ENCODE results near the gene ETV5. TPM values are rescaled to one million over a fixed set of nuclear protein-coding genes. Genes with fewer than 3 reads are reported as not detected.

The ETV5 gene
- total and polyA plus RNA-seq, 4 donors, result 3.3 to 14.9 (median 5.5) TPM

DNA sequence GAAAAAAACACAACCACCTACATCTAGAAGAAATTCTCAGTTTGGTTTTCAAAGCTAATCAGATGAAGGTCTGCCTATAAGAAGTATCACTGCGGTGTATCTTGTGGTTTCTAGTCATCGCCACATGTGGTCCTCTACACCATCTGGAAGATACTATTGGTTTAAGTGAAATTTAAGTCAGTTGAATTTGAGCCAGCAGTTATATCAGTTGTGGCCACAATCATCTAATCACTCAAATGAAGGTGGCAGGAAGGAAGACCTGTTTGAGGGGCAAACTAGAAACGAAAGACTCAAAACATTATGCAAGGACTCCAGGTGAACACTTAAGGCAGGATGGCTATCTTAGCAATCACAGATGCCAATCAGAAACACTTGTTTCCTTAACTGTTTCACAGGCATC lies 48.7 kb downstream of the ETV5 start:
- no peak for DNase-seq (ENCODE audit: low spot score)
- Histone ChIP-seq H3K4me3 (ENCODE audit: low read depth in 1 of 3, low read length in 3 of 3) (no peak overlapping the region), H3K27ac (ENCODE audit: low read depth in 1 of 2, low read length in 2 of 2) (no peak overlapping the region), H3K27me3 (ENCODE audit: control insufficient read depth in 4 of 4, insufficient read depth in 4 of 4, low read length in 3 of 4) (no peaks in the 10 kb centered on the region), H3K9me3 (ENCODE audit: control insufficient read depth in 4 of 4, low read length in 3 of 4) (no peaks in the 10 kb centered on the region), H3K36me3 (ENCODE audit: control insufficient read depth in 4 of 4, insufficient read depth in 3 of 4, low read depth in 1 of 4, low read length in 3 of 4) (peaks cover 0 to 8% (median 4%) of the 10 kb centered on the region in 4 donors), H3K4me1 (ENCODE audit: control insufficient read depth in 4 of 4, insufficient read depth in 4 of 4, low read length in 3 of 4) (no peaks in the 10 kb centered on the region), H3K9ac (ENCODE audit: low read depth in 1 of 2, low read length in 2 of 2) (no peak overlapping the region)
- 84% methylated on average over 3 of the region's 3 CpGs for WGBS
- TF ChIP-seq, protein P1, sequence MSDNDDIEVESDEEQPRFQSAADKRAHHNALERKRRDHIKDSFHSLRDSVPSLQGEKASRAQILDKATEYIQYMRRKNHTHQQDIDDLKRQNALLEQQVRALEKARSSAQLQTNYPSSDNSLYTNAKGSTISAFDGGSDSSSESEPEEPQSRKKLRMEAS (IDR thresholded peaks at IDR 0.05), result no peak
- no peak for TF ChIP-seq CTCF (IDR thresholded peaks at IDR 0.05; ENCODE audit: low read depth, low read length, missing input control)
- TF ChIP-seq RXRA (IDR thresholded peaks at IDR 0.05), result no peak
- TF ChIP-seq HNF4G (IDR thresholded peaks at IDR 0.05), result no peak
- no peak for TF ChIP-seq YY1 (IDR thresholded peaks at IDR 0.05)
- TF ChIP-seq, protein P2, sequence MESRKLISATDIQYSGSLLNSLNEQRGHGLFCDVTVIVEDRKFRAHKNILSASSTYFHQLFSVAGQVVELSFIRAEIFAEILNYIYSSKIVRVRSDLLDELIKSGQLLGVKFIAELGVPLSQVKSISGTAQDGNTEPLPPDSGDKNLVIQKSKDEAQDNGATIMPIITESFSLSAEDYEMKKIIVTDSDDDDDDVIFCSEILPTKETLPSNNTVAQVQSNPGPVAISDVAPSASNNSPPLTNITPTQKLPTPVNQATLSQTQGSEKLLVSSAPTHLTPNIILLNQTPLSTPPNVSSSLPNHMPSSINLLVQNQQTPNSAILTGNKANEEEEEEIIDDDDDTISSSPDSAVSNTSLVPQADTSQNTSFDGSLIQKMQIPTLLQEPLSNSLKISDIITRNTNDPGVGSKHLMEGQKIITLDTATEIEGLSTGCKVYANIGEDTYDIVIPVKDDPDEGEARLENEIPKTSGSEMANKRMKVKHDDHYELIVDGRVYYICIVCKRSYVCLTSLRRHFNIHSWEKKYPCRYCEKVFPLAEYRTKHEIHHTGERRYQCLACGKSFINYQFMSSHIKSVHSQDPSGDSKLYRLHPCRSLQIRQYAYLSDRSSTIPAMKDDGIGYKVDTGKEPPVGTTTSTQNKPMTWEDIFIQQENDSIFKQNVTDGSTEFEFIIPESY (IDR thresholded peaks at IDR 0.05), result no peak
- TF ChIP-seq SP1 (IDR thresholded peaks at IDR 0.05), result no peak
- no peak for TF ChIP-seq NR2F2 (IDR thresholded peaks at IDR 0.05)
- TF ChIP-seq, protein P3, sequence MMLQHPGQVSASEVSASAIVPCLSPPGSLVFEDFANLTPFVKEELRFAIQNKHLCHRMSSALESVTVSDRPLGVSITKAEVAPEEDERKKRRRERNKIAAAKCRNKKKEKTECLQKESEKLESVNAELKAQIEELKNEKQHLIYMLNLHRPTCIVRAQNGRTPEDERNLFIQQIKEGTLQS (IDR thresholded peaks at IDR 0.05), result no peak
- TF ChIP-seq HNF4A (conservative IDR thresholded peaks at IDR 0.05), result no peak
- no peak for TF ChIP-seq GABPA (IDR thresholded peaks at IDR 0.05 in 1 of 2, conservative IDR thresholded peaks at IDR 0.05 in 1 of 2)
- no peak for TF ChIP-seq TAF1 (conservative IDR thresholded peaks at IDR 0.05)
- TF ChIP-seq, protein P4, sequence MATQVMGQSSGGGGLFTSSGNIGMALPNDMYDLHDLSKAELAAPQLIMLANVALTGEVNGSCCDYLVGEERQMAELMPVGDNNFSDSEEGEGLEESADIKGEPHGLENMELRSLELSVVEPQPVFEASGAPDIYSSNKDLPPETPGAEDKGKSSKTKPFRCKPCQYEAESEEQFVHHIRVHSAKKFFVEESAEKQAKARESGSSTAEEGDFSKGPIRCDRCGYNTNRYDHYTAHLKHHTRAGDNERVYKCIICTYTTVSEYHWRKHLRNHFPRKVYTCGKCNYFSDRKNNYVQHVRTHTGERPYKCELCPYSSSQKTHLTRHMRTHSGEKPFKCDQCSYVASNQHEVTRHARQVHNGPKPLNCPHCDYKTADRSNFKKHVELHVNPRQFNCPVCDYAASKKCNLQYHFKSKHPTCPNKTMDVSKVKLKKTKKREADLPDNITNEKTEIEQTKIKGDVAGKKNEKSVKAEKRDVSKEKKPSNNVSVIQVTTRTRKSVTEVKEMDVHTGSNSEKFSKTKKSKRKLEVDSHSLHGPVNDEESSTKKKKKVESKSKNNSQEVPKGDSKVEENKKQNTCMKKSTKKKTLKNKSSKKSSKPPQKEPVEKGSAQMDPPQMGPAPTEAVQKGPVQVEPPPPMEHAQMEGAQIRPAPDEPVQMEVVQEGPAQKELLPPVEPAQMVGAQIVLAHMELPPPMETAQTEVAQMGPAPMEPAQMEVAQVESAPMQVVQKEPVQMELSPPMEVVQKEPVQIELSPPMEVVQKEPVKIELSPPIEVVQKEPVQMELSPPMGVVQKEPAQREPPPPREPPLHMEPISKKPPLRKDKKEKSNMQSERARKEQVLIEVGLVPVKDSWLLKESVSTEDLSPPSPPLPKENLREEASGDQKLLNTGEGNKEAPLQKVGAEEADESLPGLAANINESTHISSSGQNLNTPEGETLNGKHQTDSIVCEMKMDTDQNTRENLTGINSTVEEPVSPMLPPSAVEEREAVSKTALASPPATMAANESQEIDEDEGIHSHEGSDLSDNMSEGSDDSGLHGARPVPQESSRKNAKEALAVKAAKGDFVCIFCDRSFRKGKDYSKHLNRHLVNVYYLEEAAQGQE (IDR thresholded peaks at IDR 0.05), result no peak
- TF ChIP-seq EGR1 (IDR thresholded peaks at IDR 0.05; ENCODE audit: low read depth in 2 of 2), result no peak
- no peak for TF ChIP-seq JUND (IDR thresholded peaks at IDR 0.05)

- 94% methylated on average over 6 of the region's 6 CpGs for WGBS
- TF ChIP-seq HNF4A (conservative IDR thresholded peaks at IDR 0.05) (no peak), FOXA1 (IDR thresholded peaks at IDR 0.05) (no peak), JUND (IDR thresholded peaks at IDR 0.05) (no peak), HNF4G (IDR thresholded peaks at IDR 0.05) (no peak), SP1 (IDR thresholded peaks at IDR 0.05) (no peak), NR2F2 (IDR thresholded peaks at IDR 0.05) (no peak)
- TF ChIP-seq, protein P1 (IDR thresholded peaks at IDR 0.05), result no peak
- TF ChIP-seq, protein P3 (IDR thresholded peaks at IDR 0.05), result no peak
- TF ChIP-seq, protein P4 (IDR thresholded peaks at IDR 0.05), result no peak
- TF ChIP-seq, protein P2 (IDR thresholded peaks at IDR 0.05), result no peak
Observed at GRCh38 chr3:186059192-186059591, 49.7 kb downstream of the ETV5 start.

More at GRCh38 chr3:186059192-186059591, 49.7 kb downstream of the ETV5 start:
- Histone ChIP-seq H3K4me1 (ENCODE audit: control insufficient read depth in 4 of 4, insufficient read depth in 4 of 4, low read length in 3 of 4) (no peaks in the 10 kb centered on the region), H3K4me3 (ENCODE audit: low read depth in 1 of 3, low read length in 3 of 3) (no peak overlapping the region), H3K9me3 (ENCODE audit: control insufficient read depth in 4 of 4, low read length in 3 of 4) (no peaks in the 10 kb centered on the region), H3K36me3 (ENCODE audit: control insufficient read depth in 4 of 4, insufficient read depth in 3 of 4, low read depth in 1 of 4, low read length in 3 of 4) (peaks cover 0 to 8% (median 2%) of the 10 kb centered on the region in 4 donors), H3K27me3 (ENCODE audit: control insufficient read depth in 4 of 4, insufficient read depth in 4 of 4, low read length in 3 of 4) (no peaks in the 10 kb centered on the region), H3K27ac (ENCODE audit: low read depth in 1 of 2, low read length in 2 of 2) (no peak overlapping the region), H3K9ac (ENCODE audit: low read depth in 1 of 2, low read length in 2 of 2) (no peak overlapping the region)
- DNase-seq (ENCODE audit: low spot score), result no peak
